Measurements from ENCODE around the gene USP14. TPM values are rescaled to one million over a fixed set of nuclear protein-coding genes. Genes with fewer than 3 reads are reported as not detected.
"Not testable (repeated sequence)": the region's sequence is repeated elsewhere in the genome, so short reads cannot be mapped to it uniquely, and the experiment has no call there.

Gene USP14
- polyA plus RNA-seq (2013, experiment 1 of 2; ENCODE audit: insufficient read length) = 68.4 TPM
- polyA plus RNA-seq (2013, experiment 2 of 2; ENCODE audit: insufficient read length) = 48.0 TPM

- peak; percentile 97 for DNase-seq
Observed at GRCh38 chr18:158128-159036, at the start of gene USP14. Gene USP14, plus strand, starts transcription at chr18:158557. Its CDS starts 142 bp downstream, at chr18:158699.

GRCh38 chr18:108665-109063 is 49.7 kb upstream of the USP14 start:
- not testable (repeated sequence) for DNase-seq

- DNase-seq = not testable (repeated sequence)
Observed at GRCh38 chr18:109130-109921, 49.0 kb upstream of the USP14 start.

GRCh38 chr18:109922-110261 is 48.5 kb upstream of the USP14 start:
- not testable (repeated sequence) for DNase-seq

GRCh38 chr18:110351-111201 is 47.8 kb upstream of the USP14 start:
- not testable (repeated sequence) for DNase-seq

- DNase-seq = peak; percentile 63
Observed at GRCh38 chr18:111306-112014, 46.9 kb upstream of the USP14 start.

GRCh38 chr18:112015-112733 is 46.2 kb upstream of the USP14 start:
- not testable (repeated sequence) for DNase-seq

- not testable (repeated sequence) for DNase-seq
Observed at GRCh38 chr18:120539-121260, 37.7 kb upstream of the USP14 start.

- DNase-seq = no peak
Observed at GRCh38 chr18:135045-135444, 23.3 kb upstream of the USP14 start.

- DNase-seq = no peak
Observed at GRCh38 chr18:136433-136832, 21.9 kb upstream of the USP14 start.

- no peak for DNase-seq
Observed at GRCh38 chr18:137327-137726, 21.0 kb upstream of the USP14 start.

GRCh38 chr18:140670-141266 is 17.6 kb upstream of the USP14 start:
- no peak for DNase-seq

GRCh38 chr18:142624-143296 is 15.6 kb upstream of the USP14 start:
- peak; percentile 35 for DNase-seq

GRCh38 chr18:148841-149240 is 9.5 kb upstream of the USP14 start:
- no peak for DNase-seq

- DNase-seq = peak; percentile 9
Observed at GRCh38 chr18:154151-154550, 4.2 kb upstream of the USP14 start.

GRCh38 chr18:155688-156087 is 2.7 kb upstream of the USP14 start:
- DNase-seq = no peak

GRCh38 chr18:156514-157230 is 1.7 kb upstream of the USP14 start:
- DNase-seq = no peak

GRCh38 chr18:159037-159652 is 788 bp downstream of the USP14 start:
- peak; percentile 4 for DNase-seq

Measured in fibroblast of skin of back (primary cell).